Stimulated activated CD4-positive, alpha-beta T cell treated with anti-CD3 and anti-CD28 coated beads, Interleukin-15, amount 100 ng/mL, for 48 hours (primary cell): ENCODE measurements around the gene TYW1.
A peak's percentile ranks its signal among the peaks of the same experiment; 100 is the strongest.
"Not testable (repeated sequence)": the region's sequence is repeated elsewhere in the genome, so short reads cannot be mapped to it uniquely, and the experiment has no call there.

Experiments
- DNase-seq, 2 donors: peaks; one replicate each; pipeline ENCODE4 v3.0.0-alpha.2; 2020; ENCODE audit warnings: low read depth in 2 of 2

The TYW1 gene

GRCh38 chr7:67189801-67190465 lies 193.3 kb downstream of the TYW1 start:
- DNase-seq: not testable (repeated sequence)

GRCh38 chr7:67191002-67191720 lies 194.5 kb downstream of the TYW1 start:
- not testable (repeated sequence) for DNase-seq

GRCh38 chr7:67192123-67192702 lies 195.6 kb downstream of the TYW1 start:
- DNase-seq: not testable (repeated sequence)

- not testable (repeated sequence) for DNase-seq
These were observed 196.4 kb downstream of the TYW1 start for GRCh38 chr7:67192889-67193613.

GRCh38 chr7:67196176-67196575 lies 199.5 kb downstream of the TYW1 start:
- DNase-seq: not testable (repeated sequence)

GRCh38 chr7:67198865-67199526 lies 202.4 kb downstream of the TYW1 start:
- not testable (repeated sequence) for DNase-seq

- DNase-seq: not testable (repeated sequence)
These were observed 209.1 kb downstream of the TYW1 start for GRCh38 chr7:67205772-67206171.

GRCh38 chr7:67206452-67206851 lies 209.8 kb downstream of the TYW1 start:
- no peak for DNase-seq

GRCh38 chr7:67208656-67209055 lies 212.0 kb downstream of the TYW1 start:
- not testable (repeated sequence) for DNase-seq

- no peak for DNase-seq
These were observed 212.6 kb downstream of the TYW1 start for GRCh38 chr7:67209256-67209655.

- no peak for DNase-seq
These were observed 213.9 kb downstream of the TYW1 start for GRCh38 chr7:67210567-67210966.

- DNase-seq: not testable (repeated sequence)
These were observed 215.2 kb downstream of the TYW1 start for GRCh38 chr7:67211650-67212330.

GRCh38 chr7:67213038-67213437 lies 216.4 kb downstream of the TYW1 start:
- DNase-seq: not testable (repeated sequence)

GRCh38 chr7:67223551-67223950 lies 226.9 kb downstream of the TYW1 start:
- DNase-seq: not testable (repeated sequence)

- DNase-seq: peak; percentile 1 to 6
These were observed 229.8 kb downstream of the TYW1 start for GRCh38 chr7:67226340-67226907.

GRCh38 chr7:67226967-67227366 lies 230.3 kb downstream of the TYW1 start:
- DNase-seq: not testable (repeated sequence)

- DNase-seq: not testable (repeated sequence)
These were observed 232.4 kb downstream of the TYW1 start for GRCh38 chr7:67229018-67229417.

GRCh38 chr7:67230029-67230428 lies 233.4 kb downstream of the TYW1 start:
- DNase-seq: not testable (repeated sequence)

- DNase-seq: not testable (repeated sequence)
These were observed 236.9 kb downstream of the TYW1 start for GRCh38 chr7:67233506-67233905.

GRCh38 chr7:67236216-67236615 lies 239.6 kb downstream of the TYW1 start:
- not testable (repeated sequence) for DNase-seq

- not testable (repeated sequence) for DNase-seq
These were observed 246.2 kb downstream of the TYW1 start for GRCh38 chr7:67242871-67243270.
